Measurements from ENCODE around the gene TRABD. TPM values are rescaled to one million over a fixed set of nuclear protein-coding genes. Genes with fewer than 3 reads are reported as not detected.

Gene TRABD
- total RNA-seq, 4 donors from 2014 or later, result 39.3 to 55.1 (median 45.8) TPM

DNA sequence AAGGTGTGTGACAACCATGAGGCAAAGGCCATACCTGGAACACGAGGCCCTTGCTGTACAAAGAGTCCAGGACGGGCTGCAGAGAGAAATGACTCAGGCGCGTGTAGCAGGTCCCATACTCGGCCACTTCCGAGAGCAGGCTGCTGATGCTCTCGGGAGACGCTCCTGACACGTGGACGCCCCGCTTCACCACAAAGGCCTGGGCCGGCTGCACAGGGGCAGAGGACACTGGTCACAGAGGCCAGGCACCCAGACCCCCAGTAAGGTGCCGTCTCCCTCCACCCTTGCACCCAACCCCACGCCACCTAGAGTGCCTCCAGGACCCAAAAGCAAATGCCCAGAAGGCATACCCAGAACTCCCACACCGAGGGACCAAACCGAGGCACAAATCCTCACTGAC is 43.7 kb downstream of the TRABD start:
- H3K9me3 ChIP-seq, result no peaks in the 10 kb centered on the region
- no peaks in the 10 kb centered on the region for H3K4me1 ChIP-seq
- TF ChIP-seq, protein P1, sequence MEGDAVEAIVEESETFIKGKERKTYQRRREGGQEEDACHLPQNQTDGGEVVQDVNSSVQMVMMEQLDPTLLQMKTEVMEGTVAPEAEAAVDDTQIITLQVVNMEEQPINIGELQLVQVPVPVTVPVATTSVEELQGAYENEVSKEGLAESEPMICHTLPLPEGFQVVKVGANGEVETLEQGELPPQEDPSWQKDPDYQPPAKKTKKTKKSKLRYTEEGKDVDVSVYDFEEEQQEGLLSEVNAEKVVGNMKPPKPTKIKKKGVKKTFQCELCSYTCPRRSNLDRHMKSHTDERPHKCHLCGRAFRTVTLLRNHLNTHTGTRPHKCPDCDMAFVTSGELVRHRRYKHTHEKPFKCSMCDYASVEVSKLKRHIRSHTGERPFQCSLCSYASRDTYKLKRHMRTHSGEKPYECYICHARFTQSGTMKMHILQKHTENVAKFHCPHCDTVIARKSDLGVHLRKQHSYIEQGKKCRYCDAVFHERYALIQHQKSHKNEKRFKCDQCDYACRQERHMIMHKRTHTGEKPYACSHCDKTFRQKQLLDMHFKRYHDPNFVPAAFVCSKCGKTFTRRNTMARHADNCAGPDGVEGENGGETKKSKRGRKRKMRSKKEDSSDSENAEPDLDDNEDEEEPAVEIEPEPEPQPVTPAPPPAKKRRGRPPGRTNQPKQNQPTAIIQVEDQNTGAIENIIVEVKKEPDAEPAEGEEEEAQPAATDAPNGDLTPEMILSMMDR (IDR thresholded peaks at IDR 0.05), result no peak
- H3K27ac ChIP-seq, result no peak overlapping the region
- H3K36me3 ChIP-seq, result peaks cover 15 to 93% (median 30%) of the 10 kb centered on the region in 3 donors
- intact Hi-C loops (cut with DNase I), result no loop called here
- no peak for DNase-seq
- 97 to 100% methylated on average over 7 to 9 of the region's 16 CpGs for WGBS, 2 donors
- no peaks in the 10 kb centered on the region for H3K27me3 ChIP-seq
- H3K4me3 ChIP-seq, result no peak overlapping the region

DNA sequence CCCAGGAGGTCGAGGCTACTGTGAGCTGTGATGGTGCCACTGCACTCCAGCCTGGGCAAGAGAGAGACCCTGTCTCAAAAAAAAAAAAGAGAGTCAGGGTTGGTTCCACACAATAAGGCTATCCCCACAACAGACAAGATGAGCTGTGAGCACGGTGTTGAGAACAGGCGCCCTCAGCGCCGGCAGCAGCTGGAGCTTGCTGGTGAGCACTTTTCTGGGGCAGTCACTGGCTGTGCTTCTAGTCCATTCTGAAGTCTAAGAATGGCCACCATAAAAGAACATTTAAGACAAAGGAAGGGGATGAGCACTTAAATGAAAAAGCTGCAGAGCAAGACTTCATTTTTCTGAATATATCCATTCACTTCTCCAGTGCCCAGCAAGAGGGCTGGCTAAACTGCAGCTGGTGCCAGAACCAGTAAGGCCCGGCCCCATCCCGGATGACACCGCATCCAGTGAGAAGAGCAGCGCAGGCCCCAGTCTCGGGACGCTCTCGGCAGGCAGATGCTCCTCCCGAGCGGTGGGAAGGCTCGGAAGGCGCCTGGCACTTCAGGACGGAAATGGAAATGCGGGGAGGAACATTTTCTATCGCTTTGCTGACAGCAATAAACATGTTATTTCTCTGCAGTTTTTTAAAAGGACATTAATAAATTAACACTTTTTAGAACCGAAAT is 46.9 kb downstream of the TRABD start:
- Histone ChIP-seq H3K27ac (no peak overlapping the region), H3K36me3 (peaks cover 5 to 87% (median 8%) of the 10 kb centered on the region in 3 donors)
- intact Hi-C loops (cut with DNase I), result no loop called here

DNA sequence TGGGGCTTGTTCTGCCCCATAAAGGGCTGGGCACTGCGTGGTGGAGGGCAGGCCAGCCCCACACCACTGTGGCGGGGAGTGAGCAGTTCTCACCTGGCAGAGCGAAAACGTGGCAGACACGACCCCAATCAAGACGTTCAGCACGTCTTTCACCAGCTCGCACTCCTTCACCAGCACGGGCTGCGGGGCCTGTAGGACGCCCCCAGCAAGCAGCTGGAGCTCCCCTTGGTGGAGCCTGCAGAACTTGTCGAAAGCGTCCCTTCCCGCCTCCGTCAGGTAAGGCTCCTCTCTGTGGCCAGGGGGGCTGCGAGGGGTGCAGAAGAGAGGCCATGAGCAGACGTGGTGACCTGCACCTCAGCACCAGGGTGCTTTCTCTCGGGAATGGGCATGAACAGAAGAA is 47.5 kb downstream of the TRABD start:
- no peaks in the 10 kb centered on the region for H3K27me3 ChIP-seq
- intact Hi-C loops (cut with DNase I), result no loop called here
- no peaks in the 10 kb centered on the region for H3K9me3 ChIP-seq
- peaks cover 4 to 87% (median 5%) of the 10 kb centered on the region in 3 donors for H3K36me3 ChIP-seq
- no peak for DNase-seq
- H3K27ac ChIP-seq, result no peak overlapping the region
- no peaks in the 10 kb centered on the region for H3K4me1 ChIP-seq
- TF ChIP-seq, protein P1 (IDR thresholded peaks at IDR 0.05), result no peak
- no peak for TF ChIP-seq POLR2A (IDR thresholded peaks at IDR 0.05)
- WGBS, 2 donors, result 90 to 92% methylated on average over 2 to 10 of the region's 18 CpGs
- no peak overlapping the region for H3K4me3 ChIP-seq

More for the DNA sequence above, 46.9 kb downstream of the TRABD start:
- H3K27me3 ChIP-seq, result no peaks in the 10 kb centered on the region
- H3K9me3 ChIP-seq, result no peaks in the 10 kb centered on the region
- no peaks in the 10 kb centered on the region for H3K4me1 ChIP-seq
- WGBS, 2 donors, result 88% methylated on average over 20 of the region's 20 CpGs
- TF ChIP-seq POLR2A (IDR thresholded peaks at IDR 0.05), result no peak
- TF ChIP-seq, protein P1 (IDR thresholded peaks at IDR 0.05), result no peak
- no peak for DNase-seq
- H3K4me3 ChIP-seq, result no peak overlapping the region

DNA sequence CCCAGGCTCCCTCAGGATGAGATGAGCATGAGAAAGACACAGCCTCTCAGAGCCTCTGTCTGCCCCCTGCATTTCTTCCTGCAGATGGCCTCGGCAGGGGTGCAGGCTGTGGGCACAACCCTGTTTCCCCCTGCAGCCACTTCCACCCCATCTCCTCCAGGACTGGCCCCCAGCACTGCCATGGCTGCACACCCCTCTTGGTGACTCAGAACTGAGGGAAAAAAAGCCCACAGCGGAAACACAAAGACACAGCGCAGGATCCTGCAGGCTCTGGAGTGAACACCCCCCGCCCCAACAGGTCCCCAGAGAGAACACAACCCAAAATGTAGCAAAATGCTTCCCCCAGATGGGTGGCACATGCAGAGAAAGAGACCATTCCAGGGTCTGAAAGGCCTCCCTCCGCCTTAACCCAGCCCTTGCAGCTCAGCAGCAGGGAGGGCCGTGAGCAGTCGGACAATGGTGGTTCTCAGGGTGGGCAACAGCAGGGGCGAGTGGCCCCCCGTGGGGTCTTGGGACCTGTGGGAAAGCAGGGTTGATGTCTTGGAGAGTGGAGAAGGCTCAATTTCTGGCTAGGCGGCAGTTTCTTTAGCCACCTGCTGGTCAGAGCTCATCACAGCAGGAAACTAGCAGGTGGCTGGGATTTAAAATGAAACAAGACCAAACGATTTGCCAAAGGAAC is 51.2 kb downstream of the TRABD start:
- Histone ChIP-seq H3K4me1 (peaks cover 7 to 15% (median 12%) of the 10 kb centered on the region in 3 donors), H3K9me3 (no peaks in the 10 kb centered on the region), H3K4me3 (no peak overlapping the region), H3K27me3 (no peaks in the 10 kb centered on the region), H3K27ac (no peak overlapping the region), H3K36me3 (peaks cover 0 to 78% (median 0%) of the 10 kb centered on the region in 3 donors)
- TF ChIP-seq, protein P1 (IDR thresholded peaks at IDR 0.05), result peak in 2 of 6 experiments; percentile 11 to 52
- no peak for TF ChIP-seq POLR2A (IDR thresholded peaks at IDR 0.05)
- DNase-seq, result no peak
- 56 to 90% methylated on average over 3 to 5 of the region's 11 CpGs for WGBS, 2 donors
- intact Hi-C loops (cut with DNase I), result no loop called here

DNA sequence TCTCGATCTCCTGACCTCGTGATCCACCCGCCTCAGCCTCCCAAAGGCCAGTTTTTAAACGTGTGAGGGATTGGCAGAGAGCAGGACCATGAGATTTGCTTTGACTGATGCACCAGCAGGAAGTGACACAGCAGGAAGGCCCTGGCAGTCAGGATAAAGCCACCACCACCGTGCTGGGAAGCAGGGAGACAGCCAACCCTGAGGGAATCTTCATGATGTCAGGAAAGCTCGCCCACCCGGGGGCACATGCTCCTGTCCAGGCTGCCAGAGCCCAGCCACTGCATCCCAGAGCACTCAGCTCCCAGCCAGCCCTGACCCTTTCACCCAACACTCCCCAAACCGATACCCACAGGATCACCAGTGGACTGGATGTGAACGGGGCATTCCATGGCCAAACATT is 53.0 kb downstream of the TRABD start:
- intact Hi-C loops (cut with DNase I), result no loop called here
- DNase-seq, result no peak
- Histone ChIP-seq H3K36me3 (peaks cover 0 to 59% (median 0%) of the 10 kb centered on the region in 3 donors), H3K9me3 (no peaks in the 10 kb centered on the region), H3K27me3 (no peaks in the 10 kb centered on the region), H3K27ac (no peak overlapping the region), H3K4me3 (no peak overlapping the region), H3K4me1 (peaks cover 14 to 34% (median 31%) of the 10 kb centered on the region in 3 donors)
- 68 to 74% methylated on average over 4 to 5 of the region's 9 CpGs for WGBS, 2 donors
- no peak for TF ChIP-seq POLR2A (IDR thresholded peaks at IDR 0.05)
- TF ChIP-seq, protein P1 (IDR thresholded peaks at IDR 0.05), result no peak

All from esophagus squamous epithelium (tissue), 5 donors.